Measurements from ENCODE around the gene PRX.

Gene PRX

DNA sequence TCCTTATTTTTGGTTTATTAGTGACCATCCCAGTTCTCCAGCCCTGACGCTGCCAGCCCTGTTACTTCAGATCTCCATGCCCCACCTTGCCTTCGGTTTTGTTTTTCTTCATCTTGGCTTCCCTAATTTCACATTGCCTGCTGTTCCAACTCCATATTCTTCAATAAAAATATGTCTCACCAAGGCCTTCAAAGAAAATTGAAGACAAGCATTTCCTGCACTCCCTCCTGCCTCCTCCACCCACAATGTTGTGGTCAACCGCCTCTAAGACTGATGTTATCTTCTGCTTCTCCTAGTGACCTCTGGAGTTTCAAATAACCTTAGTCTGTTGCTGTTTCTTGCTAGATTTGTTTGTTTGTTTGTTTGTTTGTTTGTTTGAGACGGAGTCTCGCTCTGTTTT lies 50.1 kb downstream of the PRX start:
- DNase-seq, result no peak

DNA sequence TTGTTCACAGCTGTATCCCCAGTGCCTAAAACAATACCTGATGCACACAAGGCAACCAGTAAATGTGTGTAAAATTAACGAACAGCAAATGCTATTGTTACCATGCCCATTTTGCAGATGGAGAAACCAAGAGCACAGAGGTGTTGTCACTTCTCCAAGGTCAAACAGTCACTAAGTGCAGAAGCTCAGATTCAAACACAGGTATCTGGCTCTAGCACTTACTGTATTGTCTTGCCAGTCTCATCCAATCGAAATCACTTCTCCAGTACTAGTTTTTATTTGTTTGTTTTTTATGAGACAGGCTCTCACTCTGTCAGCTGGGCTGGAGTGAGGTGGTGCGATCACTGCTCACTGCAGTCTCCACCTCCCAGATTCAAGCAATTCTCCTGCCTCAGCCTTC lies 51.0 kb downstream of the PRX start:
- no peak for DNase-seq

DNA sequence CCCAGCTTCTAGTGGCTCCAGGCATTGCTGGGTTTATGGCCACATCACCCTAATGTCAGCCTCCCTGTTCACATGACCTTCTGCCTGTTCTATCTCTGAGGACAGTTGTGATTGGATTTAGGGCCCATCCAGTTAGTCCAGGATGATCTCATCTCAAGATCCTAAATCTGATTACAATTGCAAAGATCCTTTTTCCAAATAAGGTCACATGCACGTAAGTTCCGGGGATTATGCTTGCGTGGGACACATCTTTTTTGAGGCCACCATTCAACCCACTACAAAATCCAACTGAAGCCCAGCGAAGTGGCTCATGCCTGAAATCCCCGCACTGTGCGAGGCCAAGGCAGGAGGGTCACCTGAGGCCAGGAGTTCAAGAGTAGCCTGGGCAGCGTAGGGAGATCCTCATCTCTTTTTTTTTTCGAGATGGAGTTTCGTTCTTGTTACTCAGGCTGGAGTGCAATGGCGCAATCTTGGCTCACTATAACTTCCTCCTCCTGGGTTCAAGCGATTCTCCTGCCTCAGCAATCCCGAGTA lies 52.4 kb downstream of the PRX start:
- no peak for DNase-seq

DNA sequence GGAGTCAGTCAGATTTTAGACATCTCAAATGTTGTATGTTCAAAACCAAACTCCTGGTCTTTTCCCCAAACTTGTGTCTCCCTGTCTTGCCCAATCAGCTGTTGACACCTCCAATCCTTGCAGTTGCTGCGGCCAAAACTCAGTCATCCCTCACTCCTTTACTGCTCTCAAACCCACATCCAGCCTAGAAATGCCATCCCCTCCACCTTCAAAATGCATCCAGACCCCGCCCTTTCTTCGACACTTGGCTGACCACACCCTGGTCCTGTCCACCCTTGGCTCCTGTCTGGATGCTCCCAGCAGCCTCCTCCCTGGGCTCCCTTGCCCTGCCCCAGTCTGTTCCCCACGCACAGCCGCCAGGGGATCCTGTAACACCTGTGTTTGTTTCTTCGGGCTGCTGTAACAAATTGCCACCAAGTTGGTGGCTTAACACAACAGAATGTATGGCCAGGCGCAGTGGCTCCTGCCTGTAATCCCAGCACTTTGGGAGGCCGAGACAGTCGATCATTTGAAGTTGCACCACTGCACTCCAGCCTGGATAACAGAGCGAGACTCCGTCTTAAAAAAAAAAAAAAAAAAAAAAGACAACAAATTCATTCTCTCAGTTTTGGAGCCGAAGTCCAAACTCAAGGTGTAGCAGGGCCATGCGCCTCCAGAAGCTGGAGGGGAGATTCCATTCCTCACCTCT lies 53.0 kb downstream of the PRX start:
- DNase-seq, result no peak

DNA sequence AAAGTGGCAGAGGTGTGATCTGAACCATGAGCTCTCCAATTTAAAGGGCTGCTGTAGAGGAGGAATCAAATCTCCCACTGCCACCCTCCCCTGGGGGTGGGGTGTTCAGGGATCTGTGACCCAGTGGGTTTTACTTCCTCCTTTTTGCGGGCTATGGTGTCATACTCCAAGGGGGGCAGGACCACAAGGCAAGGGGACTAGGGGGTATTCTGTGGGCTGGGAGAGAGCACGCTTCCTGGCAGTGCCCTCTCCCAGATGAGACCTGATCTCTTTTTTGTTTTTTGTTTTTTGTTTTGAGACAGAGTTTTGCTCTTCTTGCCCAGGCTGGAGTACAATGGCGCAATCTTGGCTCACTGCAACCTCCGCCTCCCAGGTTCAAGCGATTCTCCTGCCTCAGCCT lies 54.4 kb downstream of the PRX start:
- no peak for DNase-seq

DNA sequence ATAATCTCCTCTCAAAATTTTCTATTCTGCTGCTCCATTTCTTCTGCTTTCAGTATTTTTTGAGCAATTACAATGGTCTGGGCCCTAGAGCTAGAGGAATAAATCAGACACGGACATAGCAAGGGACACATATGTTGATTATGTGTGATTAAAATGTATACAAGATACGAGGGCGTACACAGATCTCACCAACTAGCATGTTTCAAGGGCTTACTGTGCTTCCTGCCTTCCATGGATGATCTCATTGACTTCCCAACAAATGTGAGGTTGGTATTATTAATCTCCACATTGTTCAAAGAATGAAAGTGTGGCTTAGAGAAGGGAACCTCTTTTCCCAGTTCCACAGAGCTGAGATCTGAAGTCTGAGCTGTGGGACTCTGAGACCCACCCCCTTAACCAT lies 55.5 kb downstream of the PRX start:
- DNase-seq, result no peak

DNA sequence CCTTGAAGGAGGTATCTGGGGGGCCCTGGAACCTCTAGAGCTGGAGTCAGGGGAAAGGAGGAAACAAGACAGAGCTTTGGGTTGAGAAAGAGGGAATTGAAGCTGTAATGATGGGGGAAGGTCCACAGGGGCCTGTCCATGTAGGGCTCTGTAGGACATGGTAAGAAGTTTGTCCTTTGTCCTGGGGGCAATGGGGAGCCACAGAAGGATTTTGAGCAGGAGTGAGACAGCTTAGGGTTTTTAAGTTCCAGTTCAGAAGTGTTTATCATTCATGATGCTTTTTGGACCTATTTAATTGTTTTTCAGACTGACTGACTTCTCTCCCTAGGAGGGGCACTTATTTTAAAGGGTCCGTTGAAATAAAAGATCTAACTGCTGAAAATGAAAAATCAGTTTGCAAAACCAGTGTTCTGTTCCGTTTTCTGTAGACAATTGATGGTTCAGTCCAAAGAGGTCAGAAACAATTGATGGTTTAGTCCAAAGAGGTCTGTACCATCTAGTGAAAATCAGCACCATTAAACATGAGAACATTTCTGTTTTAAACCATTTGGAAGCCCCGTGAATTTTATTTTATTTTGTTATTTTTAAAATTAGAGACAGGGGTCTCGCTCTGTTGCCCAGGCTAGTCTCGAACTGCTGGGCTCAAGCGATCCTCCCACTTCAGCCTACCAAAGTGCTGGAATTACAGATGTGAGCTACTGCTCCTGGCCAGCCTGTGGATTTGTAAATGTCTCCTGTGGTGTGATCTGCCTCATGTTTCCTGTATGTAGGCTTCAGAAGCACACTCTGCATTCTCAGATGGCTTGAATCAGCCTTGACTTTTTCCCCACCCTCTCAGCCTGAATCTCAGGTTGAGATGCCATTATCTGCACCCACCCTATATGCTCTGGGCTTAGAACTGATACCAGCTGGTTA lies 56.2 kb downstream of the PRX start:
- DNase-seq, result no peak

DNA sequence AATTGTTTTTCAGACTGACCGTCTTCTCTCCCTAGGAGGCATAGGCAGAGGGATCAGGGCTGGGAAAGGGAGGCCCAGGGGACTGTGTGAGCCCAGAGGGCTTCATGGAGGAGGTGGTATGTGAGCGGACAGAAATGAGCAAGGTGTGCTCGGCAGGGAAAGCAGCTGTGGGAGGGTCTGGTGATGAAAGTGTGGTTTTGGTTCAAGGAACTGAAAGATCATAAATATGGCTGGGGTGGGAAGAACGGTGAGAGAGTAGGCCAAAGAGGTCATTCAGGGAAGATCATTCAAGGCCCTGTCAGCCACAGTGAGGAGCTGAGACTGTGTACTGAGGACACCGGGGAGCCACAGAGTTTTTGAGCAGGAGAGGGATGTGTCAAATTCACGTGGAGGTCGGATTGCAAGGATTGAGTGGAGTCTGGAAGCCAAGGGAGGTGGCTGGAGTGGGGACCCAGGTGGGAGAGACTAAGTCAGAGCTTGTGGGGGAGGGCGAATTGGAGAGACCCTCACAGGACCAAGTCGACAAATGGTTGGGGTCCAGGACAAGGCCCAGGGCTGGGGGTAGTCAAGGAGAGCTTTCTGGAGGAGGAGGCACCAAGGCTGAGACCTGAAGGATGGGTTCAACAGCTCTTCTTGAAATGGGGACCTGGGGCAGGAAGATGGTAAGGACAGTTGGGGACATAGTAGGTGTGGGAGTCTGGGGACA lies 57.0 kb downstream of the PRX start:
- DNase-seq, result no peak

DNA sequence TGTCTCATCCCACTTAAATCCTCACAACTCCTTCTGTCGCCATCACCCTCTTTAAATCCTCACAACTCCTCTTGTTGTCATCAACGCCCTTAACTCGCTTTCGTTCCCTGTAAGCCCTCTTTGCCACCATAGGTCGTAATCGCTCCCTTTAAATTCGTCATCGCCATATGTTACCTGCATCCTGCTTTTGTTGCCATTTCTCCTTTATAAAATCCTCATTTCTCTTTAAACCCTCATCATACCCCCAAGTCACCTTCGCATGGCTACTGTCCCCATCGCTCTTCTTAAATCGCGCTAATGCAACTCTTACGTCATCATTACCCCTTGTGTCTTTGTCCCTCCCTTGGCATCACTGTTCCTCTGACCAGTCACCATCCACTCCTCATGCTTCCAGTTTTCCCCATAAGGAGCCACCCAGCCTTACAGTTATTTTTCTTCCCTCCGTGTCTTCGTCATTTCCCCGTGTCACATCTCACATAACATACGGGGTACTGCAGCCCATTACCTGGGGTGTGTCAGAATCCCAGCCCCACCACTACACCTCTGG lies 64.1 kb downstream of the PRX start:
- DNase-seq, result peak; percentile 36

DNA sequence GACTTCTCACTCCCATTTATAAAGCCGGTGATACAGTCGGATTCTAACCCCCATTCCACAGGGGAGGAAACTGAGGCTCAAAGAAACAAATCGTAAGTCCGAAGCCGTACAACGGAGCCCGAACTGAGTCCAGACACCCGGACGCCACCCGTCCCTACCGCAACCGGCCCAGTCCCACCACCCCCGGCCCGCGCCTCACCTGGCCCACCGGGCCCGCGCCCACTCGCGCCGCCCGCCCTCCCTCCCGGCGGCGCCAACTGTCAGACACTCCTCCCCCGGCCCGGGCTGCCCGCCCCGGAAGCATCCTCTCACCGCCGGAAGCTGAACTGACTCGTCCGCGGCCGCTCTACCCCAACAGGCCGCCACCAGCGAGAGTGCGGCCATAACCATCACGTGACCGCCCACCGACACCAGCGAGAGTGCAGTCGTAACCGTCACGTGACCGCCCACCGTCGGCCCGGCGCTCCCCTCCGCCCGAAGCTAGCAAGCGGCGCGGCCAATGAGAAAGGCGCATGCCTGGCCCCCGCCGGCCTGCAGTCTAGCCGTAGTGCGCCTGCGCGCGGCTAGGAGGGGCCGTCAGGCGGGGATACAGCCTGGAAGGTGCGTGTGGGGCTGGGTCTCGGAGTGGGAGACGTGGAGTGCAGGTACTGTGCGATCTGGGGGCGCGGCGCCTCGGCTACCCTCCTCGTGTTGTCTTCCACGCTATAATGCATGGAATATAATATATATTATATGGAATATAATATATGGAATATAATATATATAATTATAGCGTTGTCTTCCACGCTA lies 64.9 kb downstream of the PRX start, which contains the start of the genes C19orf47 and PLD3:
Gene C19orf47, minus strand, starts transcription at position 273 of the 789 bp plus-strand sequence. CDS start 6,540 bp downstream, outside the sequence.
Gene PLD3, plus strand, starts transcription at position 571 of the 789 bp plus-strand sequence. CDS start 17,789 bp downstream, outside the sequence.
- DNase-seq, result peak; percentile 98

DNA sequence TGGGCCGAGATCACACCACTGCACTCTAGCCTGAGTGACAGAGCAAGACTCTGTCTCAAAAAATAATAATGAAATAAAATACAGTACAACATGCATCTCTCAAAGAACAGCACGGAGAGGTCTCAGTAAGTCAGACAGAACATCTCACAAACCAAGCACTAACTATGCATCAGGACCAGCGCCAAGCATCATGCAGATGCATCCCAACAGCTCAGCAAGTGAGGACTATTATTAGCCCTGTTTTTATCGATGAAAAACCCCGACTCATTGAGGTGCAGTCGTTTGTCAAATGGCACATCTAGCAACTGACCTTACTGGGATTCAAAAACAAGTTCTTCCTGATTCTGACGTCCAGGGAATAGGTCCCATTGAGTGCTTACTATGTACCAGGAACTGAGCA lies 68.8 kb downstream of the PRX start:
- DNase-seq, result no peak

All from SHP77 treated with DMSO at 0.1 percent for 48 hours (cell line).